Body of pancreas (tissue), 4 donors: Measurements from ENCODE around the gene MGAT5.

ENCODE experiments used
- POLR2A ChIP-seq, 3 donors: fragments of 450-650 bp; IDR thresholded peaks; one replicate each; pipeline ENCODE4 v1.6.1; 2016; ENCODE audit warnings: antibody characterized with exemption in 3 of 3, mild to moderate bottlenecking in 2 of 3
- TF ChIP-seq, protein P1 (sequence below), 7 experiments: fragments of 450-650 bp in 4 of 7; fragments of 200-600 bp in 3 of 7; sonication (generic) in 3 of 7; IDR thresholded peaks; one replicate each; pipeline ENCODE4 v1.5.1; 2016 to 2019; ENCODE audit warnings: antibody characterized with exemption in 7 of 7

DNA sequence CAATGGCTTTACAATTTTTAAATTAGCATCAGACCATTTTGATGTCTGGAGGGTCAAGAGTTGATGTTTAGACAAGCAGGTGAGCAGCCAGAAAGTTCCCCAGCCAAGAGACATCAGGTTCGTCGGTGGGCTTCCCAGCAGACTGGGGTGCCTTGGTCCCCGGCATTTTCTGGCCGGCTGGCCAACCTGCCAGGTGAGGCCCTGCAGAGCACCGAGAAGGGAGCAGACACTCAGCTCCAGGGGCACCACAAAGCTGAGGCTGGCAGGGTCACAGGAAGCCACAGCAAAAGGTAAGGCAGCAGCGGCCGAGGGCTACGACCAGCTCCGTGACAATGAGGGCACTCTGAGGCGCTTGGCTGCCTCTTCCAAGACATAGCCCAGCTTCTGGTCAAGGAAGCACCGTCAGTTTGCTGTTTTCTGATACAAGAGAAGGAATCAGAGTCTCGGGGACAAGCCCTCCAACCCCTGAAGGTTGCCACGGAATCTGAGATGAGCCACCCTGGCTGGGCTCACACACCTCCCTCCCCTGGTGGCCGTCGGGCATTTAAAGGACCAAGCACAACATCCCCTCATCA, 229.0 kb downstream of the MGAT5 start:
- TF ChIP-seq, protein P1, sequence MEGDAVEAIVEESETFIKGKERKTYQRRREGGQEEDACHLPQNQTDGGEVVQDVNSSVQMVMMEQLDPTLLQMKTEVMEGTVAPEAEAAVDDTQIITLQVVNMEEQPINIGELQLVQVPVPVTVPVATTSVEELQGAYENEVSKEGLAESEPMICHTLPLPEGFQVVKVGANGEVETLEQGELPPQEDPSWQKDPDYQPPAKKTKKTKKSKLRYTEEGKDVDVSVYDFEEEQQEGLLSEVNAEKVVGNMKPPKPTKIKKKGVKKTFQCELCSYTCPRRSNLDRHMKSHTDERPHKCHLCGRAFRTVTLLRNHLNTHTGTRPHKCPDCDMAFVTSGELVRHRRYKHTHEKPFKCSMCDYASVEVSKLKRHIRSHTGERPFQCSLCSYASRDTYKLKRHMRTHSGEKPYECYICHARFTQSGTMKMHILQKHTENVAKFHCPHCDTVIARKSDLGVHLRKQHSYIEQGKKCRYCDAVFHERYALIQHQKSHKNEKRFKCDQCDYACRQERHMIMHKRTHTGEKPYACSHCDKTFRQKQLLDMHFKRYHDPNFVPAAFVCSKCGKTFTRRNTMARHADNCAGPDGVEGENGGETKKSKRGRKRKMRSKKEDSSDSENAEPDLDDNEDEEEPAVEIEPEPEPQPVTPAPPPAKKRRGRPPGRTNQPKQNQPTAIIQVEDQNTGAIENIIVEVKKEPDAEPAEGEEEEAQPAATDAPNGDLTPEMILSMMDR (IDR thresholded peaks at IDR 0.05) = no peak
- no peak for TF ChIP-seq POLR2A (IDR thresholded peaks at IDR 0.05)
